ENCODE results near the gene CBARP. TPM values are rescaled to one million over a fixed set of nuclear protein-coding genes. Genes with fewer than 3 reads are reported as not detected.
"Not testable (repeated sequence)": the region's sequence is repeated elsewhere in the genome, so short reads cannot be mapped to it uniquely, and the experiment has no call there.

Gene CBARP
- total RNA-seq, 1 donor from 2014 or later: 1.9 TPM

- no peak for DNase-seq
Measured at GRCh38 chr19:1252221-1252820, 14.5 kb upstream of the CBARP start.

- DNase-seq: no peak
Measured at GRCh38 chr19:1251330-1252220, 13.8 kb upstream of the CBARP start.

- no peak for DNase-seq
Measured at GRCh38 chr19:1250437-1251260, 12.8 kb upstream of the CBARP start.

GRCh38 chr19:1249990-1250436 lies 12.2 kb upstream of the CBARP start:
- DNase-seq: no peak

GRCh38 chr19:1249298-1249989 lies 11.6 kb upstream of the CBARP start:
- DNase-seq: peak; percentile 91

- peak; percentile 73 for DNase-seq
Measured at GRCh38 chr19:1248786-1249297, 11.0 kb upstream of the CBARP start.

GRCh38 chr19:1248139-1248785 lies 10.5 kb upstream of the CBARP start, which contains the start of gene MIDN:
MIDN (plus strand) TSS chr19:1248583; CDS start chr19:1250297, 1,714 bp downstream.
- DNase-seq: peak; percentile 63

GRCh38 chr19:1247748-1248138 lies 9.9 kb upstream of the CBARP start:
- no peak for DNase-seq

GRCh38 chr19:1246265-1247087 lies 8.7 kb upstream of the CBARP start:
- not testable (repeated sequence) for DNase-seq

GRCh38 chr19:1245494-1246264 lies 7.9 kb upstream of the CBARP start:
- no peak for DNase-seq

- no peak for DNase-seq
Measured at GRCh38 chr19:1244693-1245451, 7.1 kb upstream of the CBARP start.

- DNase-seq: peak; percentile 63
Measured at GRCh38 chr19:1243768-1244692, 6.2 kb upstream of the CBARP start.

- DNase-seq: peak; percentile 91
Measured at GRCh38 chr19:1241417-1242095, 3.8 kb upstream of the CBARP start, which contains the start of gene ATP5F1D. ATP5F1D (plus strand) TSS chr19:1241751; CDS start chr19:1241851, 100 bp downstream.

GRCh38 chr19:1240925-1241324 lies 3.1 kb upstream of the CBARP start:
- no peak for DNase-seq

GRCh38 chr19:1239796-1240737 lies 2.3 kb upstream of the CBARP start:
- peak; percentile 94 for DNase-seq

GRCh38 chr19:1239420-1239795 lies 1.6 kb upstream of the CBARP start:
- DNase-seq: no peak

All from skin of body (tissue), 2 donors.